Liver (tissue), 9 donors: ENCODE measurements around the gene SERTAD2. TPM values are rescaled to one million over a fixed set of nuclear protein-coding genes. Genes with fewer than 3 reads are reported as not detected.

Experiments
- DNase-seq: peaks from one replicate; pipeline ENCODE4 v3.0.0-alpha.2; 2017; ENCODE audit warnings: low spot score
- H3K27ac ChIP-seq, 2 donors: one replicate each; pipeline ENCODE4 v1.7.0; 2013; ENCODE audit warnings: inconsistent platforms in 2 of 2, low read length in 2 of 2, control low read depth in 1 of 2, low read depth in 1 of 2, mild to moderate bottlenecking in 1 of 2
- H3K27me3 ChIP-seq, 4 donors: one replicate each; pipeline versions ENCODE4 v1.6.1 to v1.7.0; 2013; ENCODE audit warnings: low read length in 3 of 4, inconsistent platforms in 1 of 4, mild to moderate bottlenecking in 1 of 4, moderate library complexity in 1 of 4; ENCODE audit not compliant: control insufficient read depth in 4 of 4, insufficient read depth in 4 of 4
- H3K36me3 ChIP-seq, 4 donors: one replicate each; pipeline versions ENCODE4 v1.6.1 to v1.7.0; 2013; ENCODE audit warnings: low read length in 3 of 4, mild to moderate bottlenecking in 3 of 4, low read depth in 1 of 4, moderate library complexity in 1 of 4; ENCODE audit not compliant: control insufficient read depth in 4 of 4, insufficient read depth in 3 of 4
- H3K4me1 ChIP-seq, 4 donors: one replicate each; pipeline versions ENCODE4 v1.6.1 to v1.7.0; 2013; ENCODE audit warnings: low read length in 3 of 4, mild to moderate bottlenecking in 3 of 4, moderate library complexity in 1 of 4; ENCODE audit not compliant: control insufficient read depth in 4 of 4, insufficient read depth in 4 of 4
- H3K4me3 ChIP-seq, 3 donors: one replicate each; pipeline versions ENCODE4 v1.6.1 to v1.7.0; 2013; ENCODE audit warnings: low read length in 3 of 3, control low read depth in 1 of 3, low read depth in 1 of 3, mild to moderate bottlenecking in 1 of 3
- H3K9ac ChIP-seq, 2 donors: one replicate each; pipeline ENCODE4 v1.7.0; 2013; ENCODE audit warnings: low read length in 2 of 2, mild to moderate bottlenecking in 2 of 2, moderate library complexity in 2 of 2, control low read depth in 1 of 2, low read depth in 1 of 2
- H3K9me3 ChIP-seq, 4 donors: one replicate each; pipeline versions ENCODE4 v1.6.1 to v1.7.0; 2013; ENCODE audit warnings: low read length in 3 of 4; ENCODE audit not compliant: control insufficient read depth in 4 of 4
- ATF3 ChIP-seq: IDR thresholded peaks from 2 replicates; pipeline ENCODE4 v1.6.1; 2016; ENCODE audit warnings: antibody characterized with exemption
- CTCF ChIP-seq: fragments of 150-350 bp; IDR thresholded peaks from 2 replicates; pipeline ENCODE4 v1.5.1; 2017; ENCODE audit warnings: improper control_type of control experiment, low read depth, low read length; ENCODE audit not compliant: missing input control
- EGR1 ChIP-seq, 2 donors: IDR thresholded peaks; 2 replicates each; pipeline ENCODE4 v1.6.1; 2016 to 2018; ENCODE audit warnings: antibody characterized with exemption in 2 of 2, low read depth in 2 of 2
- FOXA1 ChIP-seq: IDR thresholded peaks from 2 replicates; pipeline ENCODE4 v1.6.1; 2016; ENCODE audit warnings: antibody characterized with exemption
- JUND ChIP-seq, 2 donors: IDR thresholded peaks; 2 replicates each; pipeline ENCODE4 v1.6.1; 2016; ENCODE audit warnings: antibody characterized with exemption in 2 of 2
- MAX ChIP-seq: IDR thresholded peaks from 2 replicates; pipeline ENCODE4 v1.6.1; 2016; ENCODE audit warnings: antibody characterized with exemption
- RAD21 ChIP-seq, 2 donors: IDR thresholded peaks; 2 replicates each; pipeline ENCODE4 v1.6.1; 2016; ENCODE audit warnings: antibody characterized with exemption in 2 of 2, mild to moderate bottlenecking in 2 of 2
- REST ChIP-seq: IDR thresholded peaks from 2 replicates; pipeline ENCODE4 v1.6.1; 2016; ENCODE audit warnings: antibody characterized with exemption, mild to moderate bottlenecking
- SP1 ChIP-seq: IDR thresholded peaks from 2 replicates; pipeline ENCODE4 v1.6.1; 2018; ENCODE audit warnings: antibody characterized with exemption, mild to moderate bottlenecking
- TAF1 ChIP-seq: conservative IDR thresholded peaks from 2 replicates; pipeline ENCODE4 v1.6.1; 2016; ENCODE audit warnings: antibody characterized with exemption, mild to moderate bottlenecking
- YY1 ChIP-seq: IDR thresholded peaks from 2 replicates; pipeline ENCODE4 v1.6.1; 2016; ENCODE audit warnings: antibody characterized with exemption, mild to moderate bottlenecking
- ZBTB33 ChIP-seq: IDR thresholded peaks from 2 replicates; pipeline ENCODE4 v1.6.1; 2016; ENCODE audit warnings: antibody characterized with exemption
- WGBS: extraction: QIAGEN DNeasy Blood & Tissue Kit; methylation state at CpG from one replicate; pipeline ENCODE4 v1.1.7; 2013; 5-methylcytosine and 5-hydroxymethylcytosine counted together
- polyA plus RNA-seq, 2 donors: library from polyadenylated mRNA; stranded (reverse) in 1 of 2; unstranded in 1 of 2; fragments of 200-250 nt in 1 of 2; fragments of >200 nt in 1 of 2; fragmentation: Nextera tagmentation in 1 of 2; extraction: Ambion mirVana in 1 of 2; gene quantifications; one replicate each; pipeline versions ENCODE4 v1.2.1 to v1.2.3, GENCODE V29; 2013 to 2015
- total RNA-seq, 2 donors: library from RNA; depleted of rRNA; stranded (reverse); fragments of >200 nt; gene quantifications; one replicate each; pipeline ENCODE4 v1.2.3, GENCODE V29; 2014
- donor health status: healthy.
- donor health status: healthy.
- donor health status: healthy.
- donor health status: healthy.
- donor health status: healthy.

SERTAD2 gene
- total and polyA plus RNA-seq, 4 donors, result 5.1 to 13.3 (median 6.4) TPM

GRCh38 chr2:64622443-64623241 is 31.1 kb downstream of the SERTAD2 start:
- no peaks in the 10 kb centered on the region for H3K27me3 ChIP-seq
- WGBS, result 91% methylated on average over 13 of the region's 13 CpGs
- no peaks in the 10 kb centered on the region for H3K4me1 ChIP-seq
- H3K27ac ChIP-seq, result no peak overlapping the region
- no peak overlapping the region for H3K4me3 ChIP-seq
- TF ChIP-seq SP1 (no peak), RAD21 (IDR thresholded peaks at IDR 0.05) (peak; percentile 22 to 23)
- DNase-seq, result no peak
- H3K9ac ChIP-seq, result no peak overlapping the region
- H3K36me3 ChIP-seq, result no peaks in the 10 kb centered on the region
- no peaks in the 10 kb centered on the region for H3K9me3 ChIP-seq

GRCh38 chr2:64620661-64621060 is 33.1 kb downstream of the SERTAD2 start:
- no peak for TF ChIP-seq ATF3
- TF ChIP-seq JUND (IDR thresholded peaks at IDR 0.05), result no peak
- TF ChIP-seq ZBTB33, result no peak
- TF ChIP-seq YY1, result no peak
- no peak for TF ChIP-seq EGR1 (IDR thresholded peaks at IDR 0.05; ENCODE audit: low read depth in 2 of 2)
- no peak for TF ChIP-seq FOXA1
- TF ChIP-seq SP1, result no peak
- no peak for TF ChIP-seq REST
- WGBS, result 69% methylated on average over 4 of the region's 4 CpGs
- no peaks in the 10 kb centered on the region for H3K9me3 ChIP-seq
- H3K4me1 ChIP-seq, result no peaks in the 10 kb centered on the region
- H3K27ac ChIP-seq, result no peak overlapping the region
- H3K36me3 ChIP-seq, result no peaks in the 10 kb centered on the region
- H3K27me3 ChIP-seq, result no peaks in the 10 kb centered on the region
- no peak overlapping the region for H3K9ac ChIP-seq
- H3K4me3 ChIP-seq, result no peak overlapping the region
- no peak for DNase-seq

- H3K27ac ChIP-seq, result no peak overlapping the region
- no peaks in the 10 kb centered on the region for H3K9me3 ChIP-seq
- WGBS, result 79% methylated on average over 6 of the region's 6 CpGs
- no peaks in the 10 kb centered on the region for H3K27me3 ChIP-seq
- no peaks in the 10 kb centered on the region for H3K4me1 ChIP-seq
- H3K9ac ChIP-seq, result no peak overlapping the region
- H3K4me3 ChIP-seq, result no peak overlapping the region
- TF ChIP-seq TAF1 (no peak), ZBTB33 (no peak), EGR1 (IDR thresholded peaks at IDR 0.05; ENCODE audit: low read depth in 2 of 2) (no peak), CTCF (no peak), SP1 (no peak), MAX (no peak)
- no peak for DNase-seq
- H3K36me3 ChIP-seq, result no peaks in the 10 kb centered on the region
Measured at GRCh38 chr2:64617631-64618151, 36.0 kb downstream of the SERTAD2 start.
